Measurements from ENCODE around the gene ACD. TPM values are rescaled to one million over a fixed set of nuclear protein-coding genes. Genes with fewer than 3 reads are reported as not detected.

ACD gene
- total and polyA plus RNA-seq, 3 donors from 2014 or later: 40.3 to 48.3 (median 44.7) TPM

Other genes starting within 250 kb of the ACD start
- 10 to 100 TPM; 62.0 to 62.7 TPM for gene ZDHHC1, start 243.8 kb downstream of the ACD start, total RNA-seq
- 26.7 TPM for gene ZDHHC1, start 243.8 kb downstream of the ACD start, polyA plus RNA-seq (ENCODE audit: insufficient read depth, low read depth, low replicate concordance)
- 1 to 10 TPM; 4.9 to 7.7 TPM for gene HSD11B2, start 229.1 kb downstream of the ACD start, total RNA-seq
- gene HSD11B2, start 229.1 kb downstream of the ACD start, polyA plus RNA-seq (ENCODE audit: insufficient read depth, low read depth, low replicate concordance): 11.5 TPM
- gene ATP6V0D1, start 179.1 kb downstream of the ACD start, total RNA-seq: 100 to 1,000 TPM in 1 of 2 donors, 10 to 100 TPM in 1; 95.0 to 135 TPM
- gene ATP6V0D1, start 179.1 kb downstream of the ACD start, polyA plus RNA-seq (ENCODE audit: insufficient read depth, low read depth, low replicate concordance): 165 TPM
- gene AGRP, start 176.7 kb downstream of the ACD start, total RNA-seq: 1 to 10 TPM; 1.2 to 1.7 TPM
- gene AGRP, start 176.7 kb downstream of the ACD start, polyA plus RNA-seq (ENCODE audit: insufficient read depth, low read depth, low replicate concordance): not detected
- gene RIPOR1, start 131.4 kb downstream of the ACD start, total RNA-seq: 100 to 1,000 TPM in 1 of 2 donors, 10 to 100 TPM in 1; 79.4 to 109 TPM
- gene RIPOR1, start 131.4 kb downstream of the ACD start, polyA plus RNA-seq (ENCODE audit: insufficient read depth, low read depth, low replicate concordance): 36.1 TPM
- gene CTCF, start 97.7 kb downstream of the ACD start, total RNA-seq: 10 to 100 TPM; 45.5 to 47.0 TPM
- gene CTCF, start 97.7 kb downstream of the ACD start, polyA plus RNA-seq (ENCODE audit: insufficient read depth, low read depth, low replicate concordance): 25.9 TPM
- gene CARMIL2, start 15.1 kb downstream of the ACD start, total RNA-seq: 1 to 10 TPM; 5.6 to 7.9 TPM
- 3.1 TPM for gene CARMIL2, start 15.1 kb downstream of the ACD start, polyA plus RNA-seq (ENCODE audit: insufficient read depth, low read depth, low replicate concordance)
- gene PARD6A, start 700 bp upstream of the ACD start, total RNA-seq: 10 to 100 TPM; 30.0 to 80.1 TPM
- 35.4 TPM for gene PARD6A, start 700 bp upstream of the ACD start, polyA plus RNA-seq (ENCODE audit: insufficient read depth, low read depth, low replicate concordance)
- 10 to 100 TPM; 37.7 to 47.5 TPM for gene ENKD1, start 6.5 kb upstream of the ACD start, total RNA-seq
- 53.3 TPM for gene ENKD1, start 6.5 kb upstream of the ACD start, polyA plus RNA-seq (ENCODE audit: insufficient read depth, low read depth, low replicate concordance)
- gene C16orf86, start 6.6 kb upstream of the ACD start, total RNA-seq: 10 to 100 TPM; 38.7 to 43.4 TPM
- 77.9 TPM for gene C16orf86, start 6.6 kb upstream of the ACD start, polyA plus RNA-seq (ENCODE audit: insufficient read depth, low read depth, low replicate concordance)
- 10 to 100 TPM; 18.0 to 20.4 TPM for gene GFOD2, start 59.1 kb upstream of the ACD start, total RNA-seq
- 23.0 TPM for gene GFOD2, start 59.1 kb upstream of the ACD start, polyA plus RNA-seq (ENCODE audit: insufficient read depth, low read depth, low replicate concordance)
- 10 to 100 TPM; 23.0 to 25.2 TPM for gene RANBP10, start 146.3 kb upstream of the ACD start, total RNA-seq
- gene RANBP10, start 146.3 kb upstream of the ACD start, polyA plus RNA-seq (ENCODE audit: insufficient read depth, low read depth, low replicate concordance): 23.5 TPM
- 10 to 100 TPM; 31.3 to 40.4 TPM for gene TSNAXIP1, start 146.6 kb upstream of the ACD start, total RNA-seq
- gene TSNAXIP1, start 146.6 kb upstream of the ACD start, polyA plus RNA-seq (ENCODE audit: insufficient read depth, low read depth, low replicate concordance): 93.7 TPM
- gene THAP11, start 182.1 kb upstream of the ACD start, total RNA-seq: 10 to 100 TPM; 56.8 to 59.7 TPM
- gene THAP11, start 182.1 kb upstream of the ACD start, polyA plus RNA-seq (ENCODE audit: insufficient read depth, low read depth, low replicate concordance): 24.0 TPM
- 100 to 1,000 TPM; 239 to 297 TPM for gene NUTF2, start 186.7 kb upstream of the ACD start, total RNA-seq
- 121 TPM for gene NUTF2, start 186.7 kb upstream of the ACD start, polyA plus RNA-seq (ENCODE audit: insufficient read depth, low read depth, low replicate concordance)
- gene CENPT, start 187.4 kb upstream of the ACD start, total RNA-seq: 100 to 1,000 TPM; 115 to 154 TPM
- 108 TPM for gene CENPT, start 187.4 kb upstream of the ACD start, polyA plus RNA-seq (ENCODE audit: insufficient read depth, low read depth, low replicate concordance)
- gene EDC4, start 212.8 kb upstream of the ACD start, total RNA-seq: 100 to 1,000 TPM; 106 to 107 TPM
- 96.7 TPM for gene EDC4, start 212.8 kb upstream of the ACD start, polyA plus RNA-seq (ENCODE audit: insufficient read depth, low read depth, low replicate concordance)
- gene NRN1L, start 224.6 kb upstream of the ACD start, total RNA-seq: 1 to 10 TPM; 4.2 to 8.1 TPM
- gene NRN1L, start 224.6 kb upstream of the ACD start, polyA plus RNA-seq (ENCODE audit: insufficient read depth, low read depth, low replicate concordance): 2.9 TPM
- 10 to 100 TPM; 47.7 to 50.5 TPM for gene PSKH1, start 233.0 kb upstream of the ACD start, total RNA-seq
- gene PSKH1, start 233.0 kb upstream of the ACD start, polyA plus RNA-seq (ENCODE audit: insufficient read depth, low read depth, low replicate concordance): 66.8 TPM

Measured in testis (tissue), 3 donors.